Measurements from ENCODE around the gene RAB31. TPM values are rescaled to one million over a fixed set of nuclear protein-coding genes. Genes with fewer than 3 reads are reported as not detected.

The RAB31 gene
- total RNA-seq, 1 experiment from 2014 or later, result 32.9 TPM

- peaks cover 15% of the 10 kb centered on the region for H3K9me3 Mint-ChIP-seq
- H3K27me3 Mint-ChIP-seq (ENCODE audit: low read depth), result no peaks in the 10 kb centered on the region
- TF ChIP-seq STAT6 (CRISPR knock-in tag; conservative IDR thresholded peaks at IDR 0.05; ENCODE audit: low read depth) (no peak), CBFB (CRISPR knock-in tag; IDR thresholded peaks at IDR 0.05; ENCODE audit: low read depth) (no peak), IRF1 (CRISPR knock-in tag; IDR thresholded peaks at IDR 0.05) (no peak), ESRRA (CRISPR knock-in tag; IDR thresholded peaks at IDR 0.05; ENCODE audit: borderline replicate concordance) (no peak)
Observed at GRCh38 chr18:9791991-9792390, 83.9 kb downstream of the RAB31 start.

GRCh38 chr18:9792565-9793245 lies 84.6 kb downstream of the RAB31 start:
- H3K36me3 Mint-ChIP-seq, result peaks cover 6% of the 10 kb centered on the region
- no peaks in the 10 kb centered on the region for H3K27me3 Mint-ChIP-seq (ENCODE audit: low read depth)
- no peak for TF ChIP-seq E2F1 (CRISPR knock-in tag; IDR thresholded peaks at IDR 0.05)
- TF ChIP-seq HMGA2 (CRISPR knock-in tag; IDR thresholded peaks at IDR 0.05), result no peak
- TF ChIP-seq SMAD4 (CRISPR knock-in tag; IDR thresholded peaks at IDR 0.05), result no peak
- peak; percentile 84 for TF ChIP-seq CTCF (IDR thresholded peaks at IDR 0.05)
- no peak overlapping the region for H3K4me3 Mint-ChIP-seq
- peaks cover 9% of the 10 kb centered on the region for H3K9me3 Mint-ChIP-seq
- peaks cover 3% of the 10 kb centered on the region for H3K4me1 Mint-ChIP-seq
- ATAC-seq, result peak; percentile 98
- ChIA-PET POLR2A (no interaction called here), CTCF (no interaction called here)
- peak; percentile 83 for DNase-seq (ENCODE audit: low spot score)
- no peak overlapping the region for H3K27ac Mint-ChIP-seq

More at GRCh38 chr18:9791991-9792390, 83.9 kb downstream of the RAB31 start:
- H3K36me3 Mint-ChIP-seq, result peaks cover 6% of the 10 kb centered on the region
- ChIA-PET POLR2A (no interaction called here), CTCF (interaction anchor here (0.6 to 1.2 kb wide), 3 partner anchors 22 to 180 kb away, joined by 3 to 4 read pairs (median 3); partner anchors contain the start of gene VAPA)
- no peaks in the 10 kb centered on the region; the same call in 1 of the 2 replicates for H3K4me1 Mint-ChIP-seq
- no peak overlapping the region for H3K27ac Mint-ChIP-seq
- DNase-seq (ENCODE audit: low spot score) (no peak), ATAC-seq (no peak)
- no peak overlapping the region for H3K4me3 Mint-ChIP-seq

- DNase-seq (ENCODE audit: low spot score) (no peak), ATAC-seq (no peak)
- TF ChIP-seq EMX1 (CRISPR knock-in tag; IDR thresholded peaks at IDR 0.05) (no peak), SOX15 (CRISPR knock-in tag; IDR thresholded peaks at IDR 0.05) (no peak), RORB (CRISPR knock-in tag; IDR thresholded peaks at IDR 0.05) (no peak), PRRX2 (CRISPR knock-in tag; IDR thresholded peaks at IDR 0.05) (no peak), ZNF416 (CRISPR knock-in tag; IDR thresholded peaks at IDR 0.05) (no peak), HMGXB4 (CRISPR knock-in tag; IDR thresholded peaks at IDR 0.05) (no peak), NR2C2 (CRISPR knock-in tag; IDR thresholded peaks at IDR 0.05) (no peak), ZNF512 (CRISPR knock-in tag; IDR thresholded peaks at IDR 0.05; ENCODE audit: borderline replicate concordance) (no peak)
- peaks cover 6% of the 10 kb centered on the region for H3K36me3 Mint-ChIP-seq
- H3K27ac Mint-ChIP-seq, result no peak overlapping the region
- ChIA-PET CTCF (no interaction called here), POLR2A (no interaction called here)
- no peak overlapping the region for H3K4me3 Mint-ChIP-seq
- H3K27me3 Mint-ChIP-seq (ENCODE audit: low read depth), result no peaks in the 10 kb centered on the region
- H3K4me1 Mint-ChIP-seq, result peaks cover 3% of the 10 kb centered on the region
- H3K9me3 Mint-ChIP-seq, result peaks cover 7% of the 10 kb centered on the region; the same call in 1 of the 2 replicates
Observed at GRCh38 chr18:9796011-9796410, 87.9 kb downstream of the RAB31 start.

Measured in WTC11 (cell line).